GM23248 (cell line): ENCODE measurements around the gene LSP1. TPM values are rescaled to one million over a fixed set of nuclear protein-coding genes. Genes with fewer than 3 reads are reported as not detected.

Source experiments
- DNase-seq: peaks from one replicate; pipeline ENCODE4 v3.0.0-alpha.2; 2015
- H2AFZ ChIP-seq: fragments of 200-600 bp; sonication (generic); 2 replicates; pipeline ENCODE4 v1.6.1; 2016; ENCODE audit warnings: antibody characterized with exemption
- H3F3A ChIP-seq: fragments of 200-600 bp; sonication (generic); 2 replicates; pipeline ENCODE4 v1.6.1; 2016; ENCODE audit warnings: mild to moderate bottlenecking, antibody characterized with exemption, mixed run types; ENCODE audit not compliant: insufficient read depth
- H3K27ac ChIP-seq: fragments of 200-600 bp; sonication (generic); 2 replicates; pipeline ENCODE4 v1.5.1; 2016; ENCODE audit warnings: mild to moderate bottlenecking
- H3K27me3 ChIP-seq: fragments of 200-600 bp; sonication (generic); replicated peaks from 2 replicates; pipeline ENCODE4 v1.6.1; 2016; ENCODE audit warnings: mild to moderate bottlenecking; ENCODE audit not compliant: insufficient read depth
- H3K36me3 ChIP-seq: fragments of 200-600 bp; sonication (generic); 2 replicates; pipeline ENCODE4 v1.6.1; 2016; ENCODE audit warnings: low read depth, mild to moderate bottlenecking
- H3K4me1 ChIP-seq: fragments of 200-600 bp; sonication (generic); 2 replicates; pipeline ENCODE4 v1.6.1; 2016; ENCODE audit warnings: mild to moderate bottlenecking; ENCODE audit not compliant: insufficient read depth
- H3K4me2 ChIP-seq: fragments of 200-600 bp; sonication (generic); one replicate; pipeline ENCODE4 v1.6.1; 2016; ENCODE audit warnings: mild to moderate bottlenecking; ENCODE audit not compliant: unreplicated experiment
- H3K4me3 ChIP-seq: fragments of 200-600 bp; sonication (generic); 2 replicates; pipeline ENCODE4 v1.5.1; 2016; ENCODE audit warnings: mild to moderate bottlenecking
- H3K79me2 ChIP-seq: fragments of 200-600 bp; sonication (generic); 2 replicates; pipeline ENCODE4 v1.6.1; 2016; ENCODE audit warnings: mild to moderate bottlenecking; ENCODE audit not compliant: insufficient read depth
- H3K9ac ChIP-seq: fragments of 200-600 bp; sonication (generic); 2 replicates; pipeline ENCODE4 v1.6.1; 2016; ENCODE audit warnings: mild to moderate bottlenecking
- H3K9me2 ChIP-seq: fragments of 200-600 bp; sonication (generic); 2 replicates; pipeline ENCODE4 v1.6.1; 2016; ENCODE audit warnings: mixed run types, mild to moderate bottlenecking, moderate library complexity; ENCODE audit not compliant: insufficient read depth
- H3K9me3 ChIP-seq: fragments of 200-600 bp; sonication (generic); one replicate; pipeline ENCODE4 v1.6.1; 2017; ENCODE audit warnings: low read depth
- H4K20me1 ChIP-seq: fragments of 200-600 bp; sonication (generic); 2 replicates; pipeline ENCODE4 v1.6.0; 2016; ENCODE audit not compliant: insufficient read depth
- EZH2 ChIP-seq: fragments of 200-600 bp; sonication (generic); IDR thresholded peaks from 2 replicates; pipeline ENCODE4 v1.6.1; 2018; ENCODE audit warnings: antibody characterized with exemption, mild to moderate bottlenecking; ENCODE audit not compliant: insufficient read depth, poor library complexity, severe bottlenecking
- EZH2phosphoT487 ChIP-seq: fragments of 200-600 bp; sonication (generic); IDR thresholded peaks from 2 replicates; pipeline ENCODE4 v1.6.1; 2018; ENCODE audit warnings: antibody characterized with exemption, moderate library complexity, mild to moderate bottlenecking, low read depth; ENCODE audit not compliant: insufficient read depth
- WGBS, 2 experiments: methylation state at CpG; one replicate each; pipeline ENCODE4 v1.1.6; 2015 to 2017; ENCODE audit warnings: low lambda C conversion rate in 2 of 2, low coverage in 1 of 2; ENCODE audit errors: missing lambda C conversion rate in 2 of 2; 5-methylcytosine and 5-hydroxymethylcytosine counted together
- in situ Hi-C: fragments of 300-500 bp; cut with MboI; formaldehyde crosslinking; loops from 2 replicates; pipeline ENCODE4 v1.15.0; 2020
- polyA plus RNA-seq: library from polyadenylated mRNA; unstranded; fragments of >200 nt; fragmentation: Nextera tagmentation; extraction: Ambion mirVana; gene quantifications from 2 replicates; pipeline ENCODE4 v1.2.1, GENCODE V29; 2016
- total RNA-seq: library from RNA; depleted of rRNA; stranded (reverse); fragments of >200 nt; shearing (Covaris generic); gene quantifications from 2 replicates; pipeline ENCODE4 v1.2.3, GENCODE V29; 2014

Gene LSP1
- total and polyA plus RNA-seq, 2 experiments from 2014 or later = 0.36 TPM; not detected in 1

DNA sequence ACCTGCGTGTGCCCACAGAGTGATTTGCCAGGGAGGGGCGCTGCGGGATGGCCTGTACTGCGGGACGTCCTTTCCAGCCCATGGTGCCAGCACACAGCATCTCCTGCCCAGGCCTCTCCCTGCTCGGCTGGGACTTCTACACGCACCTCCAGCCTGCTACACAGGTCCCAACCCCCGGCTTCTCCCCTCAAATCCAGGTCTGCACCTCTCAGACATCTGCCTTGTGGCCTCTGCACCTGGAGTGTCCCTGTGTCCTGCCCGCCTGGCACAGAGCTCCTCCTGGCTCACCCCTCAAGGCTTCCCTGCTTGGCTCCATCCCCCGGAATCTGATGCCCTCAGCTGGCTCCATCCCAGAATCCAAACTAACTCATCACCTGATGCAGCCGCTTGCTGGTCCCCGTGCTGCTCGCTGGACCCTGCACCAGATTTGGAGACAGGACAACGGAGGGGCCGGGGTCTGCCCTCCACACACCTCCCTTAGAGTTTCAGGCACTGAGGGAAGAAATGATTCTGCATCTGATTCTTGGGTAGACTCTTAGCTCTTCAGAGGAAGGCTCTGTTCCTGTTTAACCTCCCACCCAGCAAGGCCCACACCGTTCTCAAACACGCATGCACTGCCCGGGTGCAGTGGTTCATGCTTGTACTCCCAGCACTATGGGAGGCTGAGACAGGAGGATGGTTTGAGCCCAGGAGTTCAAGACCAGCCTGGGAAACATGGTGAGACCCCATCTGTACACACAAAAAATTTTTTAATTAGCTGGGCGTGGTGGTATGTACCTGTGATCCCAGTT lies 4.0 kb upstream of the LSP1 start:
- Histone ChIP-seq H3K36me3 (no peaks in the 10 kb centered on the region), H2AFZ (no peak overlapping the region), H4K20me1 (no peaks in the 10 kb centered on the region), H3K9me3 (no peaks in the 10 kb centered on the region), H3F3A (no peaks in the 10 kb centered on the region), H3K27ac (no peak overlapping the region), H3K4me2 (no peak overlapping the region), H3K9ac (no peak overlapping the region), H3K27me3 (no peaks in the 10 kb centered on the region; the same call in 1 of the 2 replicates), H3K9me2 (no peaks in the 10 kb centered on the region), H3K4me3 (no peak overlapping the region), H3K4me1 (no peaks in the 10 kb centered on the region), H3K79me2 (no peaks in the 10 kb centered on the region)
- TF ChIP-seq EZH2phosphoT487 (no peak), EZH2 (no peak)
- DNase-seq = no peak
- in situ Hi-C loops = no loop called here
- 77 to 78% methylated on average over 19 of the region's 19 CpGs for WGBS, 2 experiments

DNA sequence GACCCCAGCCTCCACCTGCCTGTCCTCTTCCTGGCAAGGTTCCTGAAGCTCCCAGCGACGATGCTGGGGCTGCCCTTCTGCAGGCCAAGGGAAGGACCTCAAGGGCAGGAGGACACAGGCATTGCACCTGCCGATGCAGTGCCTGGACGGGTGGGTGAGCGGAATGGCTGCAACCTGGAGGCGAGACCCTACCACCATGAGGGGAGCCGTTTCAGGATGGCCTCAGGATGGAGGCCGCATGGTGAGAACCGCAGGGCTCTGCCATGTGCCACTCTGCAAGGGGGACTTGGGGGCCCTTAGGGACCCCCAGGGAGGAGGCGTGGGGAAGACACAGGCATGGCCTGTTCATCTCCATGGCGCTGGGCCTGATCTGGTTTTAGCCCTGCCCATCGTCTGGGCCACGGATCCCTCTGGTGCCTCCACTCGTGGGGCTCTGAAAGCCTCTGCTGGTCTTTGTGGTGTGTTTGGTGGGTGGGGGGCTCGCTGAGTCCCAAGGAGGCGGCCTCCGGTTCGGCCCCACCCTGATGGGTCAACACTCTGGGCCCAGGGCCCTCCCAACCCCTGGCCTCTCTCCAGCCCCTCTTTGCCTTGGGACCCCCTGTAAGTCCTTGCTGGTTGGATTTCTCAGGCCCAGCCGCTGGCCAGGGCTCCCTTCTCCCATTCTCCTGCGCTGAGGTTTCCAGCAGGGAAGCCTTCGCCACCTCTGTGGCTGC lies 1.3 kb upstream of the LSP1 start:
- Histone ChIP-seq H3K4me1 (no peaks in the 10 kb centered on the region), H3K4me2 (no peak overlapping the region), H3K79me2 (no peaks in the 10 kb centered on the region), H4K20me1 (no peaks in the 10 kb centered on the region), H3K9me2 (no peaks in the 10 kb centered on the region), H3K4me3 (no peak overlapping the region), H3F3A (no peaks in the 10 kb centered on the region), H3K36me3 (no peaks in the 10 kb centered on the region), H3K9me3 (no peaks in the 10 kb centered on the region), H3K9ac (no peak overlapping the region), H3K27me3 (no peaks in the 10 kb centered on the region), H3K27ac (no peak overlapping the region), H2AFZ (no peak overlapping the region)
- in situ Hi-C loops = loop anchor here (25.0 kb wide), 1 partner anchor 311 kb away; the partner anchor contains the start of genes INS and TH
- TF ChIP-seq EZH2 (no peak), EZH2phosphoT487 (no peak)
- DNase-seq = no peak
- WGBS, 2 experiments = 69 to 79% methylated on average over 20 of the region's 21 CpGs

DNA sequence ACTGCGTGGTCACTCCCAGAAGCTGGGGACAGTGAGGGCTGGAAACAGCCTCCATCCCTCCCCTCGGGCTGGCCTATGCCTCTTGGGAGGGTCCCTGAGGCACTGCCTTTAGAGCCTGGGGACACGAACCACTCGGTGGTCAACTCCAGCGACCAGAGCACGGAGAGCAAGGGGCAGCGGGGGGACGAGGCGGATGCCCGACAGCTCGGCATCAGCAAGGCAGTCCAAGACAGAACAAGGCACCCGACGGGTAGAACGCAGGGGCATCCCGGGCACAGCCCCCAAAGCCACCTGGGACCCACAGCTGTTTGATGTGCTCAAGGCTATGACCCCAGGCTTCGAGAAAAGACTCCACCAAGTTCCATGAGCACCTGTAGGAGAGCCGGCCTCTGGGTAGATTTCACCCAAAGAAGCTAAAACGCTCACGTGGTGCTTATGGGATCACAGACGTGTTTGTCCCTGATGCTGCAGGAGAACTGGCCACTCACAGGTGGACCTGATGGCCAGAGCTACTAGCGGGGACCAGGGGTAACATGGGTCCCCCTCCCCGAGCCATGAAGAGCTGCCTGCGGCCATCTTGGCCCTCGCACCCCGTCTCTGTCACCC lies 510 bp upstream of the LSP1 start:
- Histone ChIP-seq H3K79me2 (no peaks in the 10 kb centered on the region), H3K9me3 (no peaks in the 10 kb centered on the region), H3F3A (no peaks in the 10 kb centered on the region), H3K9ac (no peak overlapping the region), H2AFZ (no peak overlapping the region), H3K4me1 (no peaks in the 10 kb centered on the region), H3K4me2 (no peak overlapping the region), H3K36me3 (no peaks in the 10 kb centered on the region), H4K20me1 (no peaks in the 10 kb centered on the region), H3K9me2 (no peaks in the 10 kb centered on the region), H3K27ac (no peak overlapping the region), H3K4me3 (no peak overlapping the region), H3K27me3 (no peaks in the 10 kb centered on the region)
- DNase-seq = no peak
- in situ Hi-C loops = loop anchor here (25.0 kb wide), 1 partner anchor 310 kb away; the partner anchor contains the start of genes INS and TH
- TF ChIP-seq EZH2phosphoT487 (no peak), EZH2 (no peak)
- 66 to 72% methylated on average over 25 of the region's 25 CpGs for WGBS, 2 experiments

DNA sequence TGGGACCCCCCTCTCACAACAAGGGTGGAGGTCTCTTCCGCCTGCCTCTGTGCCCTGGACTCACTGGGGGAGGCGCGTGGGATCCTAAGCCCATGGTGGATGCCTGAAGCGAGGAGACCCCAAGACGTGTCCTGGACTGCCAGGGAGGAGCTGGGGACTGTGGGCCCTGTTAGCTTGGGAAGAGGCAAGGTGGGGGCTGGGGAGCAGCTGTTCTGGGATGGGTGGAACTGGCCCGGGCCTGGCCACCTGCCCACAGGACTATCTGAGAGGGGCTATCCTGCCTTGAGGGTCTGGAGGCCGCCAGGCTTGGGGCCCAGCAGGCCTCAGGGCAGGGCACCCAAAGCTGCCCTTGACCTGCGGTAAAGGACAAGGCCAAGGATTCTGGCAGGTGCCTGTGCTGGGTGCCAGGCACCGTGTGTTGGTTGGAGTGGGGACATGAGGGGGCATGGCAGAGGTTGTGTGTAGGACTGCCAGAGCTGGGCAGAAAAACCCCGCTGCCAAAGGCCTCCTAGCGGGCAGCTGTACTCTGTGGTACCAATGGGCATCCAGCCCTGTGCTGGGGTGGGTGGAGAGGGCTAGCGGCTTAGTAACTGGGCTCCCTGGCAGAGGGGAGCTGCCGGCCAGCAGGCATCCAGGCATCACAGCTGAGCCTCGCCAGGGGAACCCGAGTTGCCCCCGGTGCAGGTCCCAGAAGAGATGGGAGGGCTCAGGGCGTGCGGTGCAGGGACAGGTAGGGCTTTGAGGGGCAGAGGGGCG lies 670 bp downstream of the LSP1 start:
- no peak overlapping the region for H3K4me3 ChIP-seq
- H3K9ac ChIP-seq = no peak overlapping the region
- 65 to 76% methylated on average over 16 to 19 of the region's 19 CpGs for WGBS, 2 experiments
- no peaks in the 10 kb centered on the region for H3K9me3 ChIP-seq
- H3K4me1 ChIP-seq = no peaks in the 10 kb centered on the region
- H4K20me1 ChIP-seq = no peaks in the 10 kb centered on the region
- H3K9me2 ChIP-seq = no peaks in the 10 kb centered on the region
- no peak overlapping the region for H3K27ac ChIP-seq
- no peaks in the 10 kb centered on the region for H3K27me3 ChIP-seq
- no peaks in the 10 kb centered on the region for H3K79me2 ChIP-seq
- in situ Hi-C loops = loop anchor here (25.0 kb wide), 1 partner anchor 309 kb away; the partner anchor contains the start of genes INS and TH
- H3K36me3 ChIP-seq = no peaks in the 10 kb centered on the region
- H3F3A ChIP-seq = no peaks in the 10 kb centered on the region
- no peak for TF ChIP-seq EZH2phosphoT487
- no peak for TF ChIP-seq EZH2
- H3K4me2 ChIP-seq = no peak overlapping the region
- no peak for DNase-seq
- H2AFZ ChIP-seq = no peak overlapping the region
